Nephron (organoid): ENCODE data around the gene AMZ1.

Experiments used
- H3K27ac Mint-ChIP-seq, 3 experiments: 2 replicates each; pipeline ENCODE4 v1.8.0; 2020; ENCODE audit warnings: mixed read lengths in 3 of 3, mild to moderate bottlenecking in 2 of 3, moderate library complexity in 1 of 3
- H3K27me3 Mint-ChIP-seq: 2 replicates; pipeline ENCODE4 v1.8.0; 2021; ENCODE audit warnings: low read depth, mild to moderate bottlenecking, moderate library complexity, mixed read lengths
- H3K36me3 Mint-ChIP-seq: 2 replicates; pipeline ENCODE4 v1.8.0; 2020; ENCODE audit warnings: low read depth, mixed read lengths
- H3K4me1 Mint-ChIP-seq: 2 replicates; pipeline ENCODE4 v1.8.0; 2020; ENCODE audit warnings: mixed read lengths
- H3K4me3 Mint-ChIP-seq, 3 experiments: 2 replicates each; pipeline ENCODE4 v1.8.0; 2020; ENCODE audit warnings: mild to moderate bottlenecking in 3 of 3, mixed read lengths in 3 of 3, moderate library complexity in 2 of 3
- H3K9me3 Mint-ChIP-seq: 2 replicates; pipeline ENCODE4 v1.8.0; 2020; ENCODE audit warnings: mixed read lengths
- TF ChIP-seq, protein P1 (sequence below), 3 experiments: fragments of 200-600 bp; sonication (generic); IDR thresholded peaks; one replicate each; pipeline ENCODE4 v1.5.0; 2021; ENCODE audit warnings: antibody characterized with exemption in 3 of 3; ENCODE audit not compliant: unreplicated experiment in 3 of 3

Gene AMZ1

DNA sequence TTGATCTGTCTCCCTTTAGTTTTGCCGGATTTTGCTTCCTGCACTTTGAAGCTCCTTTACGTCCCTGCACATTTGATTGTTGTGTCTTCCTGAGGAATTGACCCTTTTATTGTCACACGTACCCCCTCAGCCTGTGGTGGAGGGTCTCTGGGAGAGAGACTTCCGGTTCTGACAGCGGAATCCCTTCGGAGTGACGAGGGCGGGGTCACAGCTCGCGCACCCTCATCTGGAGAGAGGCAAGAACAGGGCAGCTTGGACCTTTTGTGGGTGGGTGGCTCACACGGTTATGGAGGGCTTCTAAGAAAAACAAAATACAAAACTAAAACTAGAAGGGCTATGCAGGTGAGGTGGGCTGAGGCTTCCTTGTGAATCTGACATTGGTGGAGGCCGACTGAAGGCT lies 26.0 kb downstream of the AMZ1 start:
- TF ChIP-seq, protein P1, sequence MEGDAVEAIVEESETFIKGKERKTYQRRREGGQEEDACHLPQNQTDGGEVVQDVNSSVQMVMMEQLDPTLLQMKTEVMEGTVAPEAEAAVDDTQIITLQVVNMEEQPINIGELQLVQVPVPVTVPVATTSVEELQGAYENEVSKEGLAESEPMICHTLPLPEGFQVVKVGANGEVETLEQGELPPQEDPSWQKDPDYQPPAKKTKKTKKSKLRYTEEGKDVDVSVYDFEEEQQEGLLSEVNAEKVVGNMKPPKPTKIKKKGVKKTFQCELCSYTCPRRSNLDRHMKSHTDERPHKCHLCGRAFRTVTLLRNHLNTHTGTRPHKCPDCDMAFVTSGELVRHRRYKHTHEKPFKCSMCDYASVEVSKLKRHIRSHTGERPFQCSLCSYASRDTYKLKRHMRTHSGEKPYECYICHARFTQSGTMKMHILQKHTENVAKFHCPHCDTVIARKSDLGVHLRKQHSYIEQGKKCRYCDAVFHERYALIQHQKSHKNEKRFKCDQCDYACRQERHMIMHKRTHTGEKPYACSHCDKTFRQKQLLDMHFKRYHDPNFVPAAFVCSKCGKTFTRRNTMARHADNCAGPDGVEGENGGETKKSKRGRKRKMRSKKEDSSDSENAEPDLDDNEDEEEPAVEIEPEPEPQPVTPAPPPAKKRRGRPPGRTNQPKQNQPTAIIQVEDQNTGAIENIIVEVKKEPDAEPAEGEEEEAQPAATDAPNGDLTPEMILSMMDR (IDR thresholded peaks at IDR 0.05; ENCODE audit: unreplicated experiment in 3 of 3), result no peak
- peaks cover 59% of the 10 kb centered on the region for H3K4me1 Mint-ChIP-seq
- H3K27ac Mint-ChIP-seq, result peak overlapping the region; percentile 52 to 82 (median 73)
- no peaks in the 10 kb centered on the region for H3K9me3 Mint-ChIP-seq
- peaks cover 7% of the 10 kb centered on the region for H3K27me3 Mint-ChIP-seq
- no peak overlapping the region for H3K4me3 Mint-ChIP-seq
- H3K36me3 Mint-ChIP-seq, result peaks cover 22% of the 10 kb centered on the region

GRCh38 chr7:2714636-2715035 lies 26.6 kb downstream of the AMZ1 start:
- Mint-ChIP-seq H3K27me3 (peaks cover 7% of the 10 kb centered on the region), H3K9me3 (no peaks in the 10 kb centered on the region), H3K36me3 (peaks cover 22% of the 10 kb centered on the region), H3K4me3 (peak overlapping the region in 1 of 3 experiments; percentile 14), H3K27ac (peak overlapping the region; percentile 40 to 82 (median 52)), H3K4me1 (peaks cover 63% of the 10 kb centered on the region)
- TF ChIP-seq, protein P1 (IDR thresholded peaks at IDR 0.05; ENCODE audit: unreplicated experiment in 3 of 3), result no peak

DNA sequence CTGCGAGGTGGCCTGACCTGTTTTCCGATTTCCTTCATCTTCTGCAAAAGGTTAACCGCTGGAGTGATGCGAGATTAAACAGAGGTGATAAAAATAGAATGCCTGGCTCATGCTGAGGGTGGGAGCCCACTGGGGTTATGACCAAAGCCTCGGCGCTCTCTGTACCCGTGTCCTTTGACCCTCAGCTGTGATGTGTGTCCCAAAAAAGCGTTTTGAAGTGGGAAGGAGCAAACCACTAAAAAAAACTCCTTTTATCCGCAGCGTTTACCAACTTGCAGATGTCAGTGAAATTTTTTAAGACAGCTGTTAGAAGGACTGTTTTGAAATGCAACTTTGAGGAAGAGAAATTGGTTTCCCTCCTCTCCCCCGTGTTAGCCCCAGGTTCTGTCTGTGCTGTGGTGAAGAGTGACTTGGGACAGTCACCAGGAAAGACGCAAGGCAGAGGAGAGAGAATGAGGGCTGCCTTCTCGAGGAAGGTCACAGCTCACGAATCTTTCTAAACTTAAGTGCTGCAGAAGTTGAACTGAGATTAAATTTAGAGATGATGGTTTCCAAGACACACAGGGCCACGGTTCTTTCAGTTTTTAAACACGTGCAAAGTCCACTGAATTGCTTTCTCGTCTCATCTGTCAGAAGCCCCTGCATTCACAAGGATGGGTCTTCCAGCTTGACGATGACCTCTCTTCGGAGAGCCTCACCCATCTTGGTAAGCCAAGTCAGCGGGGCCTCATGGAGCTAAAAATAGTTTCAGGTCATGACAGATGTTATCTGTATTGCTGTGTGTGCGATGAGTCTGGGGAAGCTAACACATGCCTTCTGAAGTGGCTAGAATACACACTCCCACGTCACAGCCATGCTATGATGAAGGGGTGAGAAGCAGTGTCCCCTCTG lies 27.6 kb downstream of the AMZ1 start:
- Mint-ChIP-seq H3K9me3 (no peaks in the 10 kb centered on the region), H3K27me3 (peaks cover 3% of the 10 kb centered on the region)

GRCh38 chr7:2716488-2716887 lies 28.5 kb downstream of the AMZ1 start:
- no peaks in the 10 kb centered on the region for H3K9me3 Mint-ChIP-seq
- H3K27ac Mint-ChIP-seq, result peak overlapping the region; percentile 77 to 89 (median 82)
- TF ChIP-seq, protein P1 (IDR thresholded peaks at IDR 0.05; ENCODE audit: unreplicated experiment in 3 of 3), result no peak
- peak overlapping the region; percentile 43 to 54 (median 50) for H3K4me3 Mint-ChIP-seq
- peaks cover 30% of the 10 kb centered on the region for H3K36me3 Mint-ChIP-seq
- H3K4me1 Mint-ChIP-seq, result peaks cover 63% of the 10 kb centered on the region
- H3K27me3 Mint-ChIP-seq, result no peaks in the 10 kb centered on the region

More for the DNA sequence above, 27.6 kb downstream of the AMZ1 start:
- TF ChIP-seq, protein P1 (IDR thresholded peaks at IDR 0.05; ENCODE audit: unreplicated experiment in 3 of 3), result no peak
- Mint-ChIP-seq H3K36me3 (peaks cover 27% of the 10 kb centered on the region), H3K4me3 (peak overlapping the region; percentile 17 to 56 (median 22)), H3K4me1 (peaks cover 63% of the 10 kb centered on the region), H3K27ac (peak overlapping the region; percentile 66 to 82 (median 77))

DNA sequence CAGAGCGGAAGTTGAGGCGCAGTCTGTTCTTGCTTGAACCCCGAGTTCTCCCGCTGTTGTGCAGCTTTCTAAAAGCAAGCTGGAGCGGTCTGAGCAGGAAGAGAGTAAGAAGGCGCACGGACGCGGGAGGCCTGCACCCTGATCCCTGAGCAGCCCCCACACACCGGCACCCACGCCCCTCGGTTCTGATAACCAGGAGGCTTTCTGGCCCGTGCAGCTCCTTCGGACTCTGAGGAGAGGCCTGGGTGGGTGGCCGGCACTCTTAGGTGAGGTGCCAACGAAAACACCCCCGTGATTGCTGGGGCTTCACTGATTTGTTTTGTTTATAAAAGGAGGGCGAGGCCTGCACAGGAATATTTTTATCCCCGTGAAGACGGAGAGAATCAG lies 28.9 kb downstream of the AMZ1 start:
- H3K9me3 Mint-ChIP-seq, result no peaks in the 10 kb centered on the region
- peak overlapping the region; percentile 82 to 91 (median 89) for H3K27ac Mint-ChIP-seq
- peaks cover 63% of the 10 kb centered on the region for H3K4me1 Mint-ChIP-seq
- peak overlapping the region; percentile 50 to 72 (median 54) for H3K4me3 Mint-ChIP-seq
- TF ChIP-seq, protein P1 (IDR thresholded peaks at IDR 0.05; ENCODE audit: unreplicated experiment in 3 of 3), result no peak
- peaks cover 30% of the 10 kb centered on the region for H3K36me3 Mint-ChIP-seq
- no peaks in the 10 kb centered on the region for H3K27me3 Mint-ChIP-seq
